ENCODE data around the gene CTDP1. TPM values are rescaled to one million over a fixed set of nuclear protein-coding genes. Genes with fewer than 3 reads are reported as not detected.

The CTDP1 gene
- total RNA-seq, 1 experiment from 2014 or later: 24.9 TPM

- no peak for ATAC-seq
- intact Hi-C loops (cut with micrococcal nuclease): no loop called here
- TF ChIP-seq ELF1 (IDR thresholded peaks at IDR 0.05; ENCODE audit: borderline replicate concordance, low read depth): no peak
- no peak for TF ChIP-seq ZNF274 (IDR thresholded peaks at IDR 0.05; ENCODE audit: low read depth, low read length)
- no peak for TF ChIP-seq EGR1 (IDR thresholded peaks at IDR 0.05; ENCODE audit: low read depth)
- TF ChIP-seq TCF7L2 (IDR thresholded peaks at IDR 0.05; ENCODE audit: borderline replicate concordance, extremely low read depth, insufficient read depth, insufficient read length): no peak
- TF ChIP-seq SRF (IDR thresholded peaks at IDR 0.05; ENCODE audit: low read depth): no peak
- no peak for TF ChIP-seq POLR2AphosphoS5 (IDR thresholded peaks at IDR 0.05; ENCODE audit: low read depth, low read length)
- no peak for TF ChIP-seq RAD21 (IDR thresholded peaks at IDR 0.05; ENCODE audit: low read depth)
- TF ChIP-seq CEBPB (IDR thresholded peaks at IDR 0.05; ENCODE audit: low read depth): no peak
- TF ChIP-seq EZH2 (IDR thresholded peaks at IDR 0.05): no peak
- TF ChIP-seq SIN3A (IDR thresholded peaks at IDR 0.05; ENCODE audit: low read depth): no peak
- no peak for TF ChIP-seq MAX (IDR thresholded peaks at IDR 0.05)
- ChIA-PET RAD21 (ENCODE audit: low non-redundant PET in 1 of 2, low total read pairs in 2 of 2, uncharacterized antibody in 2 of 2, unreplicated experiment in 2 of 2) (no interaction called here), CTCF (no interaction called here), POLR2A (no interaction called here)
- H3K27me3 ChIP-seq (ENCODE audit: insufficient read depth, low read length): peaks cover 6% of the 10 kb centered on the region; the same call in 1 of the 2 replicates
- no peak overlapping the region for H3K9ac ChIP-seq (ENCODE audit: low read length)
- no TSS peak for BruUV-seq (replicated peaks)
- H2AFZ ChIP-seq (ENCODE audit: low read depth, low read length, poor library complexity, severe bottlenecking): no peak overlapping the region
- no peaks in the 10 kb centered on the region for H3K9me3 ChIP-seq (ENCODE audit: control insufficient read depth in 1 of 2, insufficient read depth in 1 of 2, low read depth in 1 of 2, low read length in 2 of 2)
- no peaks in the 10 kb centered on the region for H3K9me2 ChIP-seq (ENCODE audit: insufficient read depth)
- no peak overlapping the region for H3K4me3 ChIP-seq (replicated peaks in 1 of 2; ENCODE audit: low read depth in 1 of 2, low read length in 2 of 2)
- no peaks in the 10 kb centered on the region for H4K20me1 ChIP-seq (ENCODE audit: insufficient read depth)
- no peak overlapping the region for H3K27ac ChIP-seq (ENCODE audit: low read depth, low read length)
- no peaks in the 10 kb centered on the region for H3K79me2 ChIP-seq (ENCODE audit: insufficient read depth, low read length)
- no peaks in the 10 kb centered on the region for H3K36me3 ChIP-seq (ENCODE audit: control insufficient read depth in 1 of 2, insufficient read depth in 2 of 2, low read length in 2 of 2)
- no peak overlapping the region for H3K4me2 ChIP-seq (ENCODE audit: low read length)
- DNase-seq (ENCODE audit: low read depth, low spot score): no peak
- no peaks in the 10 kb centered on the region for H3K4me1 ChIP-seq (ENCODE audit: control insufficient read depth in 1 of 2, insufficient read depth in 2 of 2, low read length in 2 of 2)
Measured at GRCh38 chr18:79770826-79771225, 91.2 kb downstream of the CTDP1 start.

GRCh38 chr18:79771446-79772107, 92.0 kb downstream of the CTDP1 start:
- ChIA-PET POLR2A (no interaction called here), RAD21 (ENCODE audit: low non-redundant PET in 1 of 2, low total read pairs in 2 of 2, uncharacterized antibody in 2 of 2, unreplicated experiment in 2 of 2) (no interaction called here), CTCF (no interaction called here)
- TF ChIP-seq CBX3 (IDR thresholded peaks at IDR 0.05; ENCODE audit: low read depth): no peak
- no peak for TF ChIP-seq FOSL1 (IDR thresholded peaks at IDR 0.05; ENCODE audit: low read depth)
- no peak for TF ChIP-seq MAX (IDR thresholded peaks at IDR 0.05)
- TF ChIP-seq ZFX (IDR thresholded peaks at IDR 0.05): no peak
- no peak for TF ChIP-seq EZH2 (IDR thresholded peaks at IDR 0.05)
- TF ChIP-seq ZNF274 (IDR thresholded peaks at IDR 0.05; ENCODE audit: low read depth, low read length): no peak
- no peak for TF ChIP-seq SP1 (IDR thresholded peaks at IDR 0.05; ENCODE audit: low read depth)
- TF ChIP-seq SIN3A (IDR thresholded peaks at IDR 0.05; ENCODE audit: low read depth): no peak
- no peak for TF ChIP-seq SRF (IDR thresholded peaks at IDR 0.05; ENCODE audit: low read depth)
- TF ChIP-seq EGR1 (IDR thresholded peaks at IDR 0.05; ENCODE audit: low read depth): no peak
- no peaks in the 10 kb centered on the region for H3K9me3 ChIP-seq (ENCODE audit: control insufficient read depth in 1 of 2, insufficient read depth in 1 of 2, low read depth in 1 of 2, low read length in 2 of 2)
- intact Hi-C loops (cut with micrococcal nuclease): no loop called here
- no peak overlapping the region for H2AFZ ChIP-seq (ENCODE audit: low read depth, low read length, poor library complexity, severe bottlenecking)
- no peaks in the 10 kb centered on the region for H4K20me1 ChIP-seq (ENCODE audit: insufficient read depth)
- peaks cover 6% of the 10 kb centered on the region; the same call in 1 of the 2 replicates for H3K27me3 ChIP-seq (ENCODE audit: insufficient read depth, low read length)
- H3K4me2 ChIP-seq (ENCODE audit: low read length): no peak overlapping the region
- no peak overlapping the region for H3K27ac ChIP-seq (ENCODE audit: low read depth, low read length)
- no peak overlapping the region for H3K9ac ChIP-seq (ENCODE audit: low read length)
- no peaks in the 10 kb centered on the region for H3K9me2 ChIP-seq (ENCODE audit: insufficient read depth)
- no peak for DNase-seq (ENCODE audit: low read depth, low spot score)
- H3K4me1 ChIP-seq (ENCODE audit: control insufficient read depth in 1 of 2, insufficient read depth in 2 of 2, low read length in 2 of 2): no peaks in the 10 kb centered on the region
- H3K79me2 ChIP-seq (ENCODE audit: insufficient read depth, low read length): no peaks in the 10 kb centered on the region
- H3K36me3 ChIP-seq (ENCODE audit: control insufficient read depth in 1 of 2, insufficient read depth in 2 of 2, low read length in 2 of 2): no peaks in the 10 kb centered on the region
- BruUV-seq (replicated peaks): no TSS peak
- no peak overlapping the region for H3K4me3 ChIP-seq (replicated peaks in 1 of 2; ENCODE audit: low read depth in 1 of 2, low read length in 2 of 2)
- 0 out of 2 replicates have a peak, but pooled peaks have one; percentile 20 for ATAC-seq
